ENCODE data around the gene LIM2.

DNA sequence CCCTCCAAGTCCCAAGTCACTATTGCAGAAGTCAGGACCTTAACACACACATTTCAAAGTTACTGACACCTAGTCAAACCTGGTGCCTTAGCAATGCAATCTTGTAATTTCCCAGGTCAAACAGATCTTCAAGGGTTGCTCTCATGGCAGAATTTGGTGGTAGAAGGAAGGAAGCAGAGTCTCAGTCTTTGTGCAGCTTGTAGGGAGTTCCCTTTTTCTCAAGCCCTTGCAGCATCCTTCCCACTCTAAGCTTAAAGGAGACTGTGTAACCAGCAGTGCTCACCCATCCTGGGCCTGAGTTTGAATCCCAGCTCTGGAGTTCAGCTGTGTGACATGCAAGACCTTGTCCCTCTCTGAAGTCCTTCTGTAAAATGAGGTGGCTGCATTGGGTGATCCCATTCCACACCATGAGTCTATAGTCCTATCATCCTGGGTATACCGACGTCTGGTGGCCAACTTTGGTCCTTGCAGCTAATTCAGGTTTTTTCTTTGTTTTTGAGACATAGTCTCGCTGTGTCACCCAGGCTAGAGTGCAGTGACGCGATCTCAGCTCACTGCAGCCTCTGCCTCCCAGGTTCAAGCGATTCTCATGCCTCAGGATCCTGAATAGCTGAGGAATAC is 19.8 kb upstream of the LIM2 start:
- peak; percentile 30 for TF ChIP-seq CTCF (conservative IDR thresholded peaks at IDR 0.05; ENCODE audit: low read depth, low read length)
- no peak for TF ChIP-seq POLR2A (IDR thresholded peaks at IDR 0.05; ENCODE audit: low read depth, low read length)
- no peak for TF ChIP-seq MXI1 (IDR thresholded peaks at IDR 0.05; ENCODE audit: borderline replicate concordance, low read depth, low read length)
- TF ChIP-seq MAZ (IDR thresholded peaks at IDR 0.05; ENCODE audit: borderline replicate concordance, low read depth, low read length), result no peak
- TF ChIP-seq CEBPB (IDR thresholded peaks at IDR 0.05; ENCODE audit: low read depth, low read length), result no peak
- TF ChIP-seq SMC3 (IDR thresholded peaks at IDR 0.05; ENCODE audit: low read depth, low read length), result peak; percentile 32
- peak; percentile 37 for TF ChIP-seq RAD21 (IDR thresholded peaks at IDR 0.05; ENCODE audit: low read length)

Data from IMR-90 (cell line).